ENCODE results near the gene PREX1.

The PREX1 gene

GRCh38 chr20:48750941-48751635, 76.7 kb downstream of the PREX1 start:
- FAIRE-seq: no peak

- FAIRE-seq: no peak
These were observed 77.4 kb downstream of the PREX1 start for GRCh38 chr20:48750376-48750775.

- FAIRE-seq: no peak
These were observed 78.4 kb downstream of the PREX1 start for GRCh38 chr20:48749437-48749836.

GRCh38 chr20:48748556-48748955, 79.2 kb downstream of the PREX1 start:
- no peak for FAIRE-seq

GRCh38 chr20:48747840-48748414, 79.9 kb downstream of the PREX1 start:
- FAIRE-seq: no peak

GRCh38 chr20:48745330-48745729, 82.5 kb downstream of the PREX1 start:
- no peak for FAIRE-seq

GRCh38 chr20:48744515-48744914, 83.3 kb downstream of the PREX1 start:
- no peak for FAIRE-seq

- no peak for FAIRE-seq
These were observed 84.0 kb downstream of the PREX1 start for GRCh38 chr20:48743807-48744206.

- no peak for FAIRE-seq
These were observed 84.7 kb downstream of the PREX1 start for GRCh38 chr20:48742912-48743680.

GRCh38 chr20:48742233-48742632, 85.6 kb downstream of the PREX1 start:
- no peak for FAIRE-seq

- no peak for FAIRE-seq
These were observed 86.1 kb downstream of the PREX1 start for GRCh38 chr20:48741669-48742068.

GRCh38 chr20:48740712-48741111, 87.1 kb downstream of the PREX1 start:
- no peak for FAIRE-seq

GRCh38 chr20:48740292-48740649, 87.5 kb downstream of the PREX1 start:
- FAIRE-seq: no peak

GRCh38 chr20:48739395-48740291, 88.2 kb downstream of the PREX1 start:
- FAIRE-seq: no peak

- no peak for FAIRE-seq
These were observed 89.1 kb downstream of the PREX1 start for GRCh38 chr20:48738399-48739304.

GRCh38 chr20:48738094-48738398, 89.8 kb downstream of the PREX1 start:
- FAIRE-seq: no peak

GRCh38 chr20:48737434-48738093, 90.2 kb downstream of the PREX1 start:
- no peak for FAIRE-seq

- FAIRE-seq: no peak
These were observed 91.2 kb downstream of the PREX1 start for GRCh38 chr20:48736636-48737035.

- FAIRE-seq: no peak
These were observed 91.6 kb downstream of the PREX1 start for GRCh38 chr20:48736231-48736630.

- FAIRE-seq: no peak
These were observed 92.7 kb downstream of the PREX1 start for GRCh38 chr20:48735112-48735511.

GRCh38 chr20:48734104-48734749, 93.6 kb downstream of the PREX1 start:
- FAIRE-seq: no peak

All from colon (tissue), 2 donors.